HepG2 (cell line): ENCODE results near the gene LENEP. TPM values are rescaled to one million over a fixed set of nuclear protein-coding genes. Genes with fewer than 3 reads are reported as not detected.

Experiments used
- BCL6 ChIP-seq: IDR thresholded peaks from 2 replicates; pipeline ENCODE4 v1.6.1; 2016; ENCODE audit warnings: missing genetic modification reagents, missing compliant biosample characterization
- HNRNPK ChIP-seq: fragments of 200-400 bp; formaldehyde crosslinking; IDR thresholded peaks from 2 replicates; pipeline ENCODE4 v1.6.1; 2018; ENCODE audit warnings: low read length, low read depth, moderate library complexity, mild to moderate bottlenecking; ENCODE audit not compliant: poor library complexity, severe bottlenecking
- MIER2 ChIP-seq: IDR thresholded peaks from 2 replicates; pipeline ENCODE4 v1.6.1; 2016; ENCODE audit warnings: missing biosample characterization, missing genetic modification reagents
- NFATC3 ChIP-seq: sonication (generic); formaldehyde crosslinking; IDR thresholded peaks from 2 replicates; pipeline ENCODE4 v1.5.1; 2020; ENCODE audit warnings: mild to moderate bottlenecking, missing genetic modification reagents
- PCBP2 ChIP-seq: fragments of 200-400 bp; formaldehyde crosslinking; optimal IDR thresholded peaks from 2 replicates; pipeline ENCODE3; 2018; ENCODE audit warnings: low read length, low read depth; ENCODE audit not compliant: poor library complexity, severe bottlenecking
- SOX5 ChIP-seq: IDR thresholded peaks from 2 replicates; pipeline ENCODE4 v1.6.1; 2016; ENCODE audit warnings: borderline replicate concordance
- SRSF9 ChIP-seq: fragments of 200-400 bp; formaldehyde crosslinking; IDR thresholded peaks from 2 replicates; pipeline ENCODE4 v1.6.1; 2018; ENCODE audit warnings: borderline replicate concordance, mild to moderate bottlenecking, low read depth, low read length; ENCODE audit not compliant: insufficient read depth, poor library complexity, severe bottlenecking
- ZKSCAN1 ChIP-seq: fragments of 150-350 bp; IDR thresholded peaks from 2 replicates; pipeline ENCODE4 v1.6.1; 2014; ENCODE audit warnings: low read length
- ZNF143 ChIP-seq: sonication (generic); formaldehyde crosslinking; IDR thresholded peaks from 2 replicates; pipeline ENCODE4 v1.4.0; 2020; ENCODE audit warnings: missing genetic modification reagents
- ZNF552 ChIP-seq: sonication (generic); formaldehyde crosslinking; IDR thresholded peaks from 2 replicates; pipeline ENCODE4 v1.9.0; 2022; ENCODE audit warnings: missing genetic modification reagents, mild to moderate bottlenecking, borderline replicate concordance
- ZNF761 ChIP-seq: sonication (generic); formaldehyde crosslinking; conservative IDR thresholded peaks from 2 replicates; pipeline ENCODE4 v1.4.0; 2020; ENCODE audit warnings: mild to moderate bottlenecking, missing genetic modification reagents
- ZNF83 ChIP-seq: sonication (generic); formaldehyde crosslinking; IDR thresholded peaks from 2 replicates; pipeline ENCODE4 v1.4.0; 2020; ENCODE audit warnings: missing genetic modification reagents, mild to moderate bottlenecking, borderline replicate concordance
- polyA plus RNA-seq, 8 experiments: library from polyadenylated mRNA; depleted of rRNA in 3 of 8; stranded (reverse) in 7 of 8; unstranded in 1 of 8; fragments of >200 nt; fragmentation: Illumina TruSeq in 4 of 8; extraction: Trizol in 4 of 8; gene quantifications; 2 replicates each; pipeline versions ENCODE4 v1.2.1 to v1.2.3, GENCODE V29; 2011 to 2016; ENCODE audit warnings: low read depth in 4 of 8, missing spikeins in 1 of 8, mixed read lengths in 1 of 8; ENCODE audit not compliant: insufficient read depth in 1 of 8
- total RNA-seq, 5 experiments: library from RNA; depleted of rRNA; stranded (reverse); fragments of >200 nt; fragmentation: Illumina TruSeq; extraction: Trizol; gene quantifications; 2 replicates each; pipeline ENCODE4 v1.2.3, GENCODE V29; 2016; ENCODE audit warnings: low read depth in 1 of 5
- TF ChIP-seq, protein P1 (sequence below): sonication (generic); formaldehyde crosslinking; IDR thresholded peaks from 2 replicates; pipeline ENCODE4 v1.4.0; 2020; ENCODE audit warnings: mild to moderate bottlenecking, missing genetic modification reagents
- TF ChIP-seq, protein P2 (sequence below): IDR thresholded peaks from 2 replicates; pipeline ENCODE4 v1.6.1; 2012; ENCODE audit warnings: inconsistent platforms
- TF ChIP-seq, protein P3 (sequence below): sonication (generic); formaldehyde crosslinking; IDR thresholded peaks from 2 replicates; pipeline ENCODE4 v1.4.0; 2020; ENCODE audit warnings: mild to moderate bottlenecking, missing genetic modification reagents
- TF ChIP-seq, protein P4 (sequence below): sonication (generic); formaldehyde crosslinking; IDR thresholded peaks from 2 replicates; pipeline ENCODE4 v1.4.0; 2020; ENCODE audit warnings: mild to moderate bottlenecking, missing genetic modification reagents
- TF ChIP-seq, protein P5 (sequence below): sonication (generic); formaldehyde crosslinking; conservative IDR thresholded peaks from 2 replicates; pipeline ENCODE4 v1.5.0; 2020; ENCODE audit warnings: missing genetic modification reagents
- TF ChIP-seq, protein P6 (sequence below): sonication (generic); formaldehyde crosslinking; IDR thresholded peaks from 2 replicates; pipeline ENCODE4 v1.9.0; 2022; ENCODE audit warnings: missing genetic modification reagents, mild to moderate bottlenecking, borderline replicate concordance

The LENEP gene
- total and polyA plus RNA-seq, 2 of the 13 experiments (the other 11 are each of a cell fraction or from before 2014, with no cell fraction given) = 0.29 TPM; not detected in 1

DNA sequence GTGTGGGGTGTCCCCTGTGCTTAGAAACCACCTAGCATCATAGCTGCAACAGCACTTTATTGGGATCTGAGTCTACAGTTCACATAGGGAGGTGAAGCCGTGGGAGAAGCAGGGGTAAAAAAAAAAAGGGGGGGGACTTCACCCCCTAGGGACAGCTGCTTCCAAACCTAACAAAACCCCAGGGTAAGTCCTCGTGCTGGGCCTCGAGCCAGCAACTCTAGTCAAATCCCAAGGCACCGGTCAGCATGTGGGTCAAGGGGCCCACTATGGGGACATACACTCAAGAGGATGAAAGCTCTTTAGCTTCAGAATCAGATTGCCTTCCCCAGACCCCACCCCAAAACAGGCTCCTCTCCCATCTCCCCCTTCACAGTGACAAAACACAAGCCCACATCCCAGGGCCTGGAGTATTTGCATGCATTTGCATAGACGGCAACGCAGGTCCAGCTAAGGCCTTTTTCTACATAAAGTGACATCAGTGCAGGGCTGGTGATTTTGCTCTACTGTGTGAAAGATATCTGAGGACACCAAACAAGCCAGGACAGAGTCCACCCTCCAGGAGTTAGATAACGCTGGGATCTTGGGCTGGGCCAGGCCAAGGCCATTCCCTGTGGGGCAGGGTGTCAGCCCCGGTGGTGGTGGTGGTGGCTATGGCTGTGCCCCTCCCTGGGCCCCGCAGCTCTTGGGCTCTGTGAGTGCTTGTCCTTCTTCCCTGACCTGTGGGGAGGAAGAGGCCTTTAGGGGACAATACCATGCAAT, 48.8 kb upstream of the LENEP start (continued):
- TF ChIP-seq, protein P1, sequence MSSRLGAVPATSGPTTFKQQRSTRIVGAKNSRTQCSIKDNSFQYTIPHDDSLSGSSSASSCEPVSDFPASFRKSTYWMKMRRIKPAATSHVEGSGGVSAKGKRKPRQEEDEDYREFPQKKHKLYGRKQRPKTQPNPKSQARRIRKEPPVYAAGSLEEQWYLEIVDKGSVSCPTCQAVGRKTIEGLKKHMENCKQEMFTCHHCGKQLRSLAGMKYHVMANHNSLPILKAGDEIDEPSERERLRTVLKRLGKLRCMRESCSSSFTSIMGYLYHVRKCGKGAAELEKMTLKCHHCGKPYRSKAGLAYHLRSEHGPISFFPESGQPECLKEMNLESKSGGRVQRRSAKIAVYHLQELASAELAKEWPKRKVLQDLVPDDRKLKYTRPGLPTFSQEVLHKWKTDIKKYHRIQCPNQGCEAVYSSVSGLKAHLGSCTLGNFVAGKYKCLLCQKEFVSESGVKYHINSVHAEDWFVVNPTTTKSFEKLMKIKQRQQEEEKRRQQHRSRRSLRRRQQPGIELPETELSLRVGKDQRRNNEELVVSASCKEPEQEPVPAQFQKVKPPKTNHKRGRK (CRISPR knock-in tag) = no peak
- TF ChIP-seq MIER2 (CRISPR knock-in tag) (0 out of 2 replicates have a peak, but pooled peaks have one; percentile 10), NFATC3 (CRISPR knock-in tag) (no peak), HNRNPK (no peak), ZKSCAN1 (no peak), ZNF761 (CRISPR knock-in tag) (no peak), SOX5 (CRISPR knock-in tag) (peak; percentile 70; the same call in 1 of the 2 replicates), PCBP2 (no peak), SRSF9 (no peak), ZNF83 (CRISPR knock-in tag) (no peak), BCL6 (CRISPR knock-in tag) (peak; percentile 12; the same call in 1 of the 2 replicates), ZNF143 (CRISPR knock-in tag) (no peak; the same call in 1 of the 2 replicates), ZNF552 (no peak)
- TF ChIP-seq, protein P2, sequence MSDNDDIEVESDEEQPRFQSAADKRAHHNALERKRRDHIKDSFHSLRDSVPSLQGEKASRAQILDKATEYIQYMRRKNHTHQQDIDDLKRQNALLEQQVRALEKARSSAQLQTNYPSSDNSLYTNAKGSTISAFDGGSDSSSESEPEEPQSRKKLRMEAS = peak; percentile 83
- TF ChIP-seq, protein P3, sequence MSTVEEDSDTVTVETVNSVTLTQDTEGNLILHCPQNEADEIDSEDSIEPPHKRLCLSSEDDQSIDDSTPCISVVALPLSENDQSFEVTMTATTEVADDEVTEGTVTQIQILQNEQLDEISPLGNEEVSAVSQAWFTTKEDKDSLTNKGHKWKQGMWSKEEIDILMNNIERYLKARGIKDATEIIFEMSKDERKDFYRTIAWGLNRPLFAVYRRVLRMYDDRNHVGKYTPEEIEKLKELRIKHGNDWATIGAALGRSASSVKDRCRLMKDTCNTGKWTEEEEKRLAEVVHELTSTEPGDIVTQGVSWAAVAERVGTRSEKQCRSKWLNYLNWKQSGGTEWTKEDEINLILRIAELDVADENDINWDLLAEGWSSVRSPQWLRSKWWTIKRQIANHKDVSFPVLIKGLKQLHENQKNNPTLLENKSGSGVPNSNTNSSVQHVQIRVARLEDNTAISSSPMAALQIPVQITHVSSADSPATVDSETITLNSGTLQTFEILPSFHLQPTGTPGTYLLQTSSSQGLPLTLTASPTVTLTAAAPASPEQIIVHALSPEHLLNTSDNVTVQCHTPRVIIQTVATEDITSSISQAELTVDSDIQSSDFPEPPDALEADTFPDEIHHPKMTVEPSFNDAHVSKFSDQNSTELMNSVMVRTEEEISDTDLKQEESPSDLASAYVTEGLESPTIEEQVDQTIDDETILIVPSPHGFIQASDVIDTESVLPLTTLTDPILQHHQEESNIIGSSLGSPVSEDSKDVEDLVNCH (CRISPR knock-in tag) = no peak
- TF ChIP-seq, protein P4, sequence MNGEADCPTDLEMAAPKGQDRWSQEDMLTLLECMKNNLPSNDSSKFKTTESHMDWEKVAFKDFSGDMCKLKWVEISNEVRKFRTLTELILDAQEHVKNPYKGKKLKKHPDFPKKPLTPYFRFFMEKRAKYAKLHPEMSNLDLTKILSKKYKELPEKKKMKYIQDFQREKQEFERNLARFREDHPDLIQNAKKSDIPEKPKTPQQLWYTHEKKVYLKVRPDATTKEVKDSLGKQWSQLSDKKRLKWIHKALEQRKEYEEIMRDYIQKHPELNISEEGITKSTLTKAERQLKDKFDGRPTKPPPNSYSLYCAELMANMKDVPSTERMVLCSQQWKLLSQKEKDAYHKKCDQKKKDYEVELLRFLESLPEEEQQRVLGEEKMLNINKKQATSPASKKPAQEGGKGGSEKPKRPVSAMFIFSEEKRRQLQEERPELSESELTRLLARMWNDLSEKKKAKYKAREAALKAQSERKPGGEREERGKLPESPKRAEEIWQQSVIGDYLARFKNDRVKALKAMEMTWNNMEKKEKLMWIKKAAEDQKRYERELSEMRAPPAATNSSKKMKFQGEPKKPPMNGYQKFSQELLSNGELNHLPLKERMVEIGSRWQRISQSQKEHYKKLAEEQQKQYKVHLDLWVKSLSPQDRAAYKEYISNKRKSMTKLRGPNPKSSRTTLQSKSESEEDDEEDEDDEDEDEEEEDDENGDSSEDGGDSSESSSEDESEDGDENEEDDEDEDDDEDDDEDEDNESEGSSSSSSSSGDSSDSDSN (CRISPR knock-in tag) = no peak; the same call in 1 of the 2 replicates
- TF ChIP-seq, protein P5, sequence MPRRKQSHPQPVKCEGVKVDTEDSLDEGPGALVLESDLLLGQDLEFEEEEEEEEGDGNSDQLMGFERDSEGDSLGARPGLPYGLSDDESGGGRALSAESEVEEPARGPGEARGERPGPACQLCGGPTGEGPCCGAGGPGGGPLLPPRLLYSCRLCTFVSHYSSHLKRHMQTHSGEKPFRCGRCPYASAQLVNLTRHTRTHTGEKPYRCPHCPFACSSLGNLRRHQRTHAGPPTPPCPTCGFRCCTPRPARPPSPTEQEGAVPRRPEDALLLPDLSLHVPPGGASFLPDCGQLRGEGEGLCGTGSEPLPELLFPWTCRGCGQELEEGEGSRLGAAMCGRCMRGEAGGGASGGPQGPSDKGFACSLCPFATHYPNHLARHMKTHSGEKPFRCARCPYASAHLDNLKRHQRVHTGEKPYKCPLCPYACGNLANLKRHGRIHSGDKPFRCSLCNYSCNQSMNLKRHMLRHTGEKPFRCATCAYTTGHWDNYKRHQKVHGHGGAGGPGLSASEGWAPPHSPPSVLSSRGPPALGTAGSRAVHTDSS (CRISPR knock-in tag) = no peak
- TF ChIP-seq, protein P6, sequence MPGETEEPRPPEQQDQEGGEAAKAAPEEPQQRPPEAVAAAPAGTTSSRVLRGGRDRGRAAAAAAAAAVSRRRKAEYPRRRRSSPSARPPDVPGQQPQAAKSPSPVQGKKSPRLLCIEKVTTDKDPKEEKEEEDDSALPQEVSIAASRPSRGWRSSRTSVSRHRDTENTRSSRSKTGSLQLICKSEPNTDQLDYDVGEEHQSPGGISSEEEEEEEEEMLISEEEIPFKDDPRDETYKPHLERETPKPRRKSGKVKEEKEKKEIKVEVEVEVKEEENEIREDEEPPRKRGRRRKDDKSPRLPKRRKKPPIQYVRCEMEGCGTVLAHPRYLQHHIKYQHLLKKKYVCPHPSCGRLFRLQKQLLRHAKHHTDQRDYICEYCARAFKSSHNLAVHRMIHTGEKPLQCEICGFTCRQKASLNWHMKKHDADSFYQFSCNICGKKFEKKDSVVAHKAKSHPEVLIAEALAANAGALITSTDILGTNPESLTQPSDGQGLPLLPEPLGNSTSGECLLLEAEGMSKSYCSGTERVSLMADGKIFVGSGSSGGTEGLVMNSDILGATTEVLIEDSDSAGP (CRISPR knock-in tag) = peak; percentile 80
